GM12878 (cell line): ENCODE data around the gene MYO9B.

ENCODE experiments used
- ATF7 ChIP-seq: fragments of 450-650 bp; IDR thresholded peaks from 2 replicates; pipeline ENCODE4 v1.6.1; 2016; ENCODE audit warnings: low read depth, mild to moderate bottlenecking
- BCL11A ChIP-seq: IDR thresholded peaks from 2 replicates; pipeline ENCODE4 v1.6.1; 2011; ENCODE audit warnings: low read depth, low read length
- BHLHE40 ChIP-seq, 2 experiments: fragments of 450-650 bp in 1 of 2; IDR thresholded peaks; 2 replicates each; pipeline ENCODE4 v1.6.1; 2011 to 2017; ENCODE audit warnings: low read depth in 2 of 2, borderline replicate concordance in 1 of 2, improper control_type of control experiment in 1 of 2, low read length in 1 of 2, mild to moderate bottlenecking in 1 of 2
- BRCA1 ChIP-seq: IDR thresholded peaks from 2 replicates; pipeline ENCODE4 v1.6.1; 2011; ENCODE audit warnings: low read depth, low read length, improper control_type of control experiment
- CREB1 ChIP-seq: IDR thresholded peaks from 2 replicates; pipeline ENCODE4 v1.6.1; 2012; ENCODE audit warnings: low read depth, mild to moderate bottlenecking, inconsistent platforms
- PAX5 ChIP-seq: IDR thresholded peaks from 2 replicates; pipeline ENCODE4 v1.6.1; 2011; ENCODE audit warnings: low read depth, low read length, borderline replicate concordance
- POLR2AphosphoS5 ChIP-seq: IDR thresholded peaks from 2 replicates; pipeline ENCODE4 v1.6.1; 2011; ENCODE audit warnings: mild to moderate bottlenecking, low read length, inconsistent platforms
- SPI1 ChIP-seq: IDR thresholded peaks from 2 replicates; pipeline ENCODE4 v1.6.1; 2011; ENCODE audit warnings: low read depth, mild to moderate bottlenecking, low read length, moderate library complexity, borderline replicate concordance; ENCODE audit not compliant: insufficient read depth
- TF ChIP-seq, protein P1 (sequence below): IDR thresholded peaks from 2 replicates; pipeline ENCODE4 v1.6.1; 2012; ENCODE audit warnings: low read depth, low read length, improper control_type of control experiment
- TF ChIP-seq, protein P2 (sequence below), 3 experiments: IDR thresholded peaks in 2 of 3; conservative IDR thresholded peaks in 1 of 3; 2 replicates each; pipeline ENCODE4 v1.5.1; 2011; ENCODE audit warnings: low read depth in 3 of 3, low read length in 3 of 3, mild to moderate bottlenecking in 3 of 3, control low read depth in 2 of 3, moderate library complexity in 2 of 3, inconsistent platforms in 1 of 3, mixed read lengths in 1 of 3; ENCODE audit not compliant: control insufficient read depth in 2 of 3, insufficient read depth in 1 of 3; ENCODE audit errors: extremely low read depth in 1 of 3
- TF ChIP-seq, protein P3 (sequence below): IDR thresholded peaks from 2 replicates; pipeline ENCODE4 v1.6.1; 2012; ENCODE audit warnings: mild to moderate bottlenecking, low read depth, low read length
- TF ChIP-seq, protein P4 (sequence below): fragments of 450-650 bp; IDR thresholded peaks from 2 replicates; pipeline ENCODE4 v1.6.1; 2018; ENCODE audit warnings: borderline replicate concordance, mild to moderate bottlenecking; ENCODE audit not compliant: partially characterized antibody
- TF ChIP-seq, protein P5 (sequence below): IDR thresholded peaks from 2 replicates; pipeline ENCODE4 v1.6.1; 2012; ENCODE audit warnings: low read depth, low read length, improper control_type of control experiment

DNA sequence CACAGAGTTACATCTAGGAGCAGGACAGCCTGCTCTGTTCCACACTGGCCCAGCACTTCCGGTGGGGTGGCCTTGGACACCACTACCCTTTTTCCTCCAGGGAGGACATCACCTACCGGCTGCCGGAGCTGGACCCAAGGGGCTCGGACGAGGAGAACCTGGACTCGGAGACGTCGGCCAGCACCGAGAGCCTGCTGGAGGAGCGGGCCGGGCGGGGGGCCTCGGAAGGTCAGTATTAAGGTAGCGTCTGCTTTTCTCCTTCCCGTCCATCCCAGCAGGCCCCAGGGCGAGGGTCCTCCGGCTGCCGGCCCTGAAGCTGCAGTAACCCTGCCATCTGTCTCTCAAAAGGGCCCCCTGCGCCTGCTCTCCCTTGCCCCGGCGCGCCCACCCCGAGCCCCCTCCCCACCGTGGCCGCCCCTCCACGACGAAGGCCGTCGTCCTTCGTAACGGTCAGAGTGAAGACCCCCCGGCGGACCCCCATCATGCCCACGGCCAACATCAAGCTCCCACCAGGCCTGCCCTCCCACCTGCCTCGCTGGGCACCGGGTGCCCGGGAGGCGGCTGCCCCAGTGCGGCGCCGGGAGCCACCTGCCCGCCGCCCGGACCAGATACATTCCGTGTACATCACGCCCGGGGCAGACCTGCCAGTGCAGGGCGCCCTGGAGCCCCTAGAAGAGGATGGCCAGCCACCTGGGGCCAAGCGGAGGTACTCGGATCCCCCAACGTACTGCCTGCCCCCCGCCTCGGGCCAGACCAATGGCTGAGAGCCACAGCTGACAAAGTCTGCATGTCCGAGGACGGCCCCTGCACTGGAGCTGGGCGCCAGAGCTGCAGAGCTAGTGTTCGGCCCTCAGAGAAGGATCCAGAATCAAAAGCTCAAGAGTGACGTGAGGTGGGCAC, 136.2 kb downstream of the MYO9B start:
- TF ChIP-seq BRCA1 (no peak), BHLHE40 (IDR thresholded peaks at IDR 0.05; ENCODE audit: borderline replicate concordance in 1 of 2, low read depth in 2 of 2, low read length in 1 of 2) (no peak), BCL11A (no peak), CREB1 (no peak), PAX5 (no peak), POLR2AphosphoS5 (no peak), ATF7 (no peak), SPI1 (no peak)
- TF ChIP-seq, protein P1, sequence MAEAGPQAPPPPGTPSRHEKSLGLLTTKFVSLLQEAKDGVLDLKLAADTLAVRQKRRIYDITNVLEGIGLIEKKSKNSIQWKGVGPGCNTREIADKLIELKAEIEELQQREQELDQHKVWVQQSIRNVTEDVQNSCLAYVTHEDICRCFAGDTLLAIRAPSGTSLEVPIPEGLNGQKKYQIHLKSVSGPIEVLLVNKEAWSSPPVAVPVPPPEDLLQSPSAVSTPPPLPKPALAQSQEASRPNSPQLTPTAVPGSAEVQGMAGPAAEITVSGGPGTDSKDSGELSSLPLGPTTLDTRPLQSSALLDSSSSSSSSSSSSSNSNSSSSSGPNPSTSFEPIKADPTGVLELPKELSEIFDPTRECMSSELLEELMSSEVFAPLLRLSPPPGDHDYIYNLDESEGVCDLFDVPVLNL = no peak
- TF ChIP-seq, protein P2, sequence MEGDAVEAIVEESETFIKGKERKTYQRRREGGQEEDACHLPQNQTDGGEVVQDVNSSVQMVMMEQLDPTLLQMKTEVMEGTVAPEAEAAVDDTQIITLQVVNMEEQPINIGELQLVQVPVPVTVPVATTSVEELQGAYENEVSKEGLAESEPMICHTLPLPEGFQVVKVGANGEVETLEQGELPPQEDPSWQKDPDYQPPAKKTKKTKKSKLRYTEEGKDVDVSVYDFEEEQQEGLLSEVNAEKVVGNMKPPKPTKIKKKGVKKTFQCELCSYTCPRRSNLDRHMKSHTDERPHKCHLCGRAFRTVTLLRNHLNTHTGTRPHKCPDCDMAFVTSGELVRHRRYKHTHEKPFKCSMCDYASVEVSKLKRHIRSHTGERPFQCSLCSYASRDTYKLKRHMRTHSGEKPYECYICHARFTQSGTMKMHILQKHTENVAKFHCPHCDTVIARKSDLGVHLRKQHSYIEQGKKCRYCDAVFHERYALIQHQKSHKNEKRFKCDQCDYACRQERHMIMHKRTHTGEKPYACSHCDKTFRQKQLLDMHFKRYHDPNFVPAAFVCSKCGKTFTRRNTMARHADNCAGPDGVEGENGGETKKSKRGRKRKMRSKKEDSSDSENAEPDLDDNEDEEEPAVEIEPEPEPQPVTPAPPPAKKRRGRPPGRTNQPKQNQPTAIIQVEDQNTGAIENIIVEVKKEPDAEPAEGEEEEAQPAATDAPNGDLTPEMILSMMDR (IDR thresholded peaks at IDR 0.05 in 2 of 3, conservative IDR thresholded peaks at IDR 0.05 in 1 of 3; ENCODE audit: control insufficient read depth in 2 of 3, extremely low read depth in 1 of 3, insufficient read depth in 1 of 3, low read depth in 3 of 3, low read length in 3 of 3) = no peak
- TF ChIP-seq, protein P3, sequence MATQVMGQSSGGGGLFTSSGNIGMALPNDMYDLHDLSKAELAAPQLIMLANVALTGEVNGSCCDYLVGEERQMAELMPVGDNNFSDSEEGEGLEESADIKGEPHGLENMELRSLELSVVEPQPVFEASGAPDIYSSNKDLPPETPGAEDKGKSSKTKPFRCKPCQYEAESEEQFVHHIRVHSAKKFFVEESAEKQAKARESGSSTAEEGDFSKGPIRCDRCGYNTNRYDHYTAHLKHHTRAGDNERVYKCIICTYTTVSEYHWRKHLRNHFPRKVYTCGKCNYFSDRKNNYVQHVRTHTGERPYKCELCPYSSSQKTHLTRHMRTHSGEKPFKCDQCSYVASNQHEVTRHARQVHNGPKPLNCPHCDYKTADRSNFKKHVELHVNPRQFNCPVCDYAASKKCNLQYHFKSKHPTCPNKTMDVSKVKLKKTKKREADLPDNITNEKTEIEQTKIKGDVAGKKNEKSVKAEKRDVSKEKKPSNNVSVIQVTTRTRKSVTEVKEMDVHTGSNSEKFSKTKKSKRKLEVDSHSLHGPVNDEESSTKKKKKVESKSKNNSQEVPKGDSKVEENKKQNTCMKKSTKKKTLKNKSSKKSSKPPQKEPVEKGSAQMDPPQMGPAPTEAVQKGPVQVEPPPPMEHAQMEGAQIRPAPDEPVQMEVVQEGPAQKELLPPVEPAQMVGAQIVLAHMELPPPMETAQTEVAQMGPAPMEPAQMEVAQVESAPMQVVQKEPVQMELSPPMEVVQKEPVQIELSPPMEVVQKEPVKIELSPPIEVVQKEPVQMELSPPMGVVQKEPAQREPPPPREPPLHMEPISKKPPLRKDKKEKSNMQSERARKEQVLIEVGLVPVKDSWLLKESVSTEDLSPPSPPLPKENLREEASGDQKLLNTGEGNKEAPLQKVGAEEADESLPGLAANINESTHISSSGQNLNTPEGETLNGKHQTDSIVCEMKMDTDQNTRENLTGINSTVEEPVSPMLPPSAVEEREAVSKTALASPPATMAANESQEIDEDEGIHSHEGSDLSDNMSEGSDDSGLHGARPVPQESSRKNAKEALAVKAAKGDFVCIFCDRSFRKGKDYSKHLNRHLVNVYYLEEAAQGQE = no peak
- TF ChIP-seq, protein P4, sequence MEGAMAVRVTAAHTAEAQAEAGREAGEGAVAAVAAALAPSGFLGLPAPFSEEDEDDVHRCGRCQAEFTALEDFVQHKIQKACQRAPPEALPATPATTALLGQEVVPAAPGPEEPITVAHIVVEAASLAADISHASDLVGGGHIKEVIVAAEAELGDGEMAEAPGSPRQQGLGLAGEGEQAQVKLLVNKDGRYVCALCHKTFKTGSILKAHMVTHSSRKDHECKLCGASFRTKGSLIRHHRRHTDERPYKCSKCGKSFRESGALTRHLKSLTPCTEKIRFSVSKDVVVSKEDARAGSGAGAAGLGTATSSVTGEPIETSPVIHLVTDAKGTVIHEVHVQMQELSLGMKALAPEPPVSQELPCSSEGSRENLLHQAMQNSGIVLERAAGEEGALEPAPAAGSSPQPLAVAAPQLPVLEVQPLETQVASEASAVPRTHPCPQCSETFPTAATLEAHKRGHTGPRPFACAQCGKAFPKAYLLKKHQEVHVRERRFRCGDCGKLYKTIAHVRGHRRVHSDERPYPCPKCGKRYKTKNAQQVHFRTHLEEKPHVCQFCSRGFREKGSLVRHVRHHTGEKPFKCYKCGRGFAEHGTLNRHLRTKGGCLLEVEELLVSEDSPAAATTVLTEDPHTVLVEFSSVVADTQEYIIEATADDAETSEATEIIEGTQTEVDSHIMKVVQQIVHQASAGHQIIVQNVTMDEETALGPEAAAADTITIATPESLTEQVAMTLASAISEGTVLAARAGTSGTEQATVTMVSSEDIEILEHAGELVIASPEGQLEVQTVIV = no peak
- TF ChIP-seq, protein P5, sequence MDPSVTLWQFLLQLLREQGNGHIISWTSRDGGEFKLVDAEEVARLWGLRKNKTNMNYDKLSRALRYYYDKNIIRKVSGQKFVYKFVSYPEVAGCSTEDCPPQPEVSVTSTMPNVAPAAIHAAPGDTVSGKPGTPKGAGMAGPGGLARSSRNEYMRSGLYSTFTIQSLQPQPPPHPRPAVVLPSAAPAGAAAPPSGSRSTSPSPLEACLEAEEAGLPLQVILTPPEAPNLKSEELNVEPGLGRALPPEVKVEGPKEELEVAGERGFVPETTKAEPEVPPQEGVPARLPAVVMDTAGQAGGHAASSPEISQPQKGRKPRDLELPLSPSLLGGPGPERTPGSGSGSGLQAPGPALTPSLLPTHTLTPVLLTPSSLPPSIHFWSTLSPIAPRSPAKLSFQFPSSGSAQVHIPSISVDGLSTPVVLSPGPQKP = no peak
